DOHH2 (cell line): ENCODE results near the gene TTC32.
"Not testable (repeated sequence)": the region's sequence is repeated elsewhere in the genome, so short reads cannot be mapped to it uniquely, and the experiment has no call there.

Source experiments
- H3F3A ChIP-seq: fragments of 200-600 bp; sonication (generic), shearing (Covaris generic); 2 replicates; pipeline ENCODE4 v1.6.0; 2016; ENCODE audit warnings: antibody characterized with exemption, mild to moderate bottlenecking; ENCODE audit not compliant: control insufficient read depth, insufficient read depth
- H3K27ac ChIP-seq: fragments of 200-600 bp; sonication (generic); 2 replicates; pipeline ENCODE4 v1.5.1; 2014; ENCODE audit warnings: low read depth, mild to moderate bottlenecking, low read length, moderate library complexity
- H3K27me3 ChIP-seq: fragments of 200-600 bp; sonication (generic); 2 replicates; pipeline ENCODE4 v1.6.1; 2014; ENCODE audit warnings: mild to moderate bottlenecking, low read length, mixed read lengths; ENCODE audit not compliant: control insufficient read depth
- H3K36me3 ChIP-seq: fragments of 200-600 bp; sonication (generic); 2 replicates; pipeline ENCODE4 v1.6.1; 2014; ENCODE audit warnings: mild to moderate bottlenecking, low read length, moderate library complexity, mixed read lengths; ENCODE audit not compliant: control insufficient read depth
- H3K4me1 ChIP-seq: fragments of 200-600 bp; sonication (generic); 2 replicates; pipeline ENCODE4 v1.6.1; 2014; ENCODE audit warnings: mild to moderate bottlenecking, low read length, mixed read lengths; ENCODE audit not compliant: control insufficient read depth
- H3K4me2 ChIP-seq: fragments of 200-600 bp; sonication (generic); 2 replicates; pipeline ENCODE4 v1.6.0; 2014; ENCODE audit warnings: mild to moderate bottlenecking, low read length, moderate library complexity
- H3K4me3 ChIP-seq: fragments of 200-600 bp; sonication (generic); 2 replicates; pipeline ENCODE4 v1.5.1; 2014; ENCODE audit warnings: mild to moderate bottlenecking, low read length, mixed read lengths
- H3K79me2 ChIP-seq: fragments of 200-600 bp; sonication (generic); 2 replicates; pipeline ENCODE4 v1.6.1; 2014; ENCODE audit warnings: mild to moderate bottlenecking, low read length, mixed read lengths; ENCODE audit not compliant: control insufficient read depth
- H3K9me2 ChIP-seq: fragments of 200-600 bp; sonication (generic); replicated peaks from 2 replicates; pipeline ENCODE4 v1.6.1; 2014; ENCODE audit warnings: mild to moderate bottlenecking, low read length, mixed read lengths; ENCODE audit not compliant: control insufficient read depth
- H3K9me3 ChIP-seq: fragments of 200-600 bp; sonication (generic); 2 replicates; pipeline ENCODE4 v1.6.1; 2014; ENCODE audit warnings: antibody characterized with exemption, low read length, mixed read lengths; ENCODE audit not compliant: control insufficient read depth, insufficient read depth
- H4K20me1 ChIP-seq: fragments of 200-600 bp; sonication (generic); 2 replicates; pipeline ENCODE4 v1.6.0; 2014; ENCODE audit warnings: low read depth, mild to moderate bottlenecking, antibody characterized with exemption, low read length, moderate library complexity; ENCODE audit not compliant: control insufficient read depth, insufficient read depth
- CTCF ChIP-seq: fragments of 200-600 bp; sonication (generic); IDR thresholded peaks from one replicate; pipeline ENCODE4 v1.5.1; 2014; ENCODE audit warnings: antibody characterized with exemption, mild to moderate bottlenecking, low read depth, low read length; ENCODE audit not compliant: poor library complexity, severe bottlenecking
- EZH2phosphoT487 ChIP-seq: fragments of 200-600 bp; sonication (generic); IDR thresholded peaks from 2 replicates; pipeline ENCODE4 v1.6.1; 2017; ENCODE audit warnings: borderline replicate concordance, mild to moderate bottlenecking, antibody characterized with exemption, low read length, moderate library complexity, mixed read lengths

The TTC32 gene

GRCh38 chr2:19883486-19883885 lies 18.3 kb downstream of the TTC32 start:
- Histone ChIP-seq H3K4me2 (no peak overlapping the region), H3K27ac (no peak overlapping the region), H3K4me3 (no peak overlapping the region), H4K20me1 (no peaks in the 10 kb centered on the region), H3K4me1 (no peaks in the 10 kb centered on the region), H3K9me3 (no peaks in the 10 kb centered on the region), H3K27me3 (no peaks in the 10 kb centered on the region), H3K79me2 (no peaks in the 10 kb centered on the region), H3F3A (no peaks in the 10 kb centered on the region), H3K9me2 (no peaks in the 10 kb centered on the region), H3K36me3 (no peaks in the 10 kb centered on the region)
- TF ChIP-seq CTCF (no peak), EZH2phosphoT487 (no peak)

- H3K27ac ChIP-seq: no peak overlapping the region
- TF ChIP-seq CTCF (no peak), EZH2phosphoT487 (no peak)
- H3K9me2 ChIP-seq: no peaks in the 10 kb centered on the region
- no peak overlapping the region for H3K4me3 ChIP-seq
- H3F3A ChIP-seq: no peaks in the 10 kb centered on the region
- no peaks in the 10 kb centered on the region for H3K4me1 ChIP-seq
- no peaks in the 10 kb centered on the region for H3K79me2 ChIP-seq
- H3K4me2 ChIP-seq: no peak overlapping the region
- no peaks in the 10 kb centered on the region for H3K36me3 ChIP-seq
- H4K20me1 ChIP-seq: no peaks in the 10 kb centered on the region
- no peaks in the 10 kb centered on the region for H3K9me3 ChIP-seq
- no peaks in the 10 kb centered on the region for H3K27me3 ChIP-seq
Observed at GRCh38 chr2:19882286-19882685, 19.5 kb downstream of the TTC32 start.

DNA sequence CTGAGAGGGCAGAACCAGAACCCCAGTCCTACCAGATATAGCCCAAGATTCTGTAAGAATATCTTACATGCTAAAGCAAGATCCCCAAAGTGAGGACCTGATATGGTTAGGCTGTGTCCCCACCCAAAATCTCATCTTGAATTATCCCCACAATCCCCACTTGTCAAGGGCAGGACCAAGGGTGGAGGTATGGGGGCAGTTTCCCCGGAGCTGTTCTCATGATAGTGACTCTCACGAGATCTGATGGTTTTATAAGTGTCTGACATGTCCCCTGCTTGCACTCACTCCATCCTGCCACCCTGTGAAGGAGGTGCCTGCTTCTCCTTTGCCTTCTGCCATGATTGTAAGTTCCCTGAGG lies 19.9 kb downstream of the TTC32 start:
- Histone ChIP-seq H3F3A (no peaks in the 10 kb centered on the region), H3K79me2 (no peaks in the 10 kb centered on the region), H3K27me3 (no peaks in the 10 kb centered on the region), H4K20me1 (no peaks in the 10 kb centered on the region), H3K27ac (no peak overlapping the region), H3K4me2 (no peak overlapping the region), H3K4me1 (no peaks in the 10 kb centered on the region), H3K9me2 (no peaks in the 10 kb centered on the region), H3K9me3 (no peaks in the 10 kb centered on the region), H3K4me3 (no peak overlapping the region), H3K36me3 (no peaks in the 10 kb centered on the region)
- TF ChIP-seq EZH2phosphoT487: no peak
- no peak for TF ChIP-seq CTCF

DNA sequence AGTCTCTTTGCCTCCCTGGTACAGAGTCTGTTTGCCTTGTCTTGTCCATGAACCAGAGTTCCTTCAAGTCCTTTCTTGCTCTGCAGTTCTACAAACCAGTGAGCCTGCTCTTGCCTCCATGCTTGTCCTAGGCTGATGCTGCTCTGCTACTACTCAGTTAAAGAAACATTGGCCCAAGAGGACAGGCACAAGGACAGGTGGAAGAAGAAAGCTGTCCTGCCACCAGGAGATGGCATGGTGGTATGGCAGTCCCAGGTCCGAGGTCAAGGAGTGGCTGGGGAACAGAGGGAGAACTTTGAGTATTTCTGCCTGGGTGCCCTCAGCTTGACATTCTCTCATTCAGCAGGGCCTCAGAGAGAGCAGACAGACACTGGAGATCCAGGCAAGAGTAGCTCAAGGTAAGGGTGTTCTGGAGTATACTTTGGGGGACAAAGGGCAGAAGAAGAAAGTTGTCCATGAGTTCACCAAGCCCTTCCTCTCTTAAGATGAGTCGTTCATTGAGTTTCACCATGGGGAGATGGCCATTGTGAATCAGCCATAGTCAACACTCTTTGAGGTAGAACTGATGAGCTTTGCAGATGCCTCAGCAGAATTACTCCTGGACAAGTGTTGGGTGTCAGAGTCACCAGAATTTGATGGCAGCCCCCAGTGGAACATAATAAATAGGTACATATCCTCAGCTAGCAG lies 20.4 kb downstream of the TTC32 start:
- Histone ChIP-seq H3K27ac (no peak overlapping the region), H3K27me3 (no peaks in the 10 kb centered on the region), H4K20me1 (no peaks in the 10 kb centered on the region), H3K4me1 (no peaks in the 10 kb centered on the region), H3K79me2 (no peaks in the 10 kb centered on the region), H3K4me3 (no peak overlapping the region), H3K36me3 (no peaks in the 10 kb centered on the region), H3K9me3 (no peaks in the 10 kb centered on the region), H3F3A (no peaks in the 10 kb centered on the region), H3K4me2 (no peak overlapping the region), H3K9me2 (no peaks in the 10 kb centered on the region)
- TF ChIP-seq CTCF (no peak), EZH2phosphoT487 (no peak)

GRCh38 chr2:19880191-19880590 lies 21.6 kb downstream of the TTC32 start:
- not testable (repeated sequence) for H3K27me3 ChIP-seq, H3K36me3 ChIP-seq, H3K4me1 ChIP-seq, H3K9me2 ChIP-seq, H3F3A ChIP-seq, H3K9me3 ChIP-seq, H3K79me2 ChIP-seq, H3K4me3 ChIP-seq, H3K27ac ChIP-seq, H4K20me1 ChIP-seq, H3K4me2 ChIP-seq
